GM23248 (cell line): ENCODE results near the gene TARBP1.
"Not testable (repeated sequence)": the region's sequence is repeated elsewhere in the genome, so short reads cannot be mapped to it uniquely, and the experiment has no call there.

Experiments
- EZH2 ChIP-seq: fragments of 200-600 bp; sonication (generic); IDR thresholded peaks from 2 replicates; pipeline ENCODE4 v1.6.1; 2018; ENCODE audit warnings: antibody characterized with exemption, mild to moderate bottlenecking; ENCODE audit not compliant: insufficient read depth, poor library complexity, severe bottlenecking
- EZH2phosphoT487 ChIP-seq: fragments of 200-600 bp; sonication (generic); IDR thresholded peaks from 2 replicates; pipeline ENCODE4 v1.6.1; 2018; ENCODE audit warnings: antibody characterized with exemption, moderate library complexity, mild to moderate bottlenecking, low read depth; ENCODE audit not compliant: insufficient read depth

- TF ChIP-seq EZH2, EZH2phosphoT487: not testable (repeated sequence)
Observed at GRCh38 chr1:234379591-234380109, 99.3 kb downstream of the TARBP1 start.
